22Rv1 (cell line): ENCODE measurements around the gene MSANTD1.

Experiments used
- CTCF ChIP-seq: fragments of 450-650 bp; IDR thresholded peaks from 2 replicates; pipeline ENCODE4 v1.5.1; 2017; ENCODE audit warnings: mild to moderate bottlenecking
- ZFX ChIP-seq: fragments of 450-650 bp; IDR thresholded peaks from 2 replicates; pipeline ENCODE4 v1.6.1; 2017; ENCODE audit warnings: antibody characterized with exemption, borderline replicate concordance

- TF ChIP-seq CTCF (no peak), ZFX (no peak)
These were observed 830 bp upstream of the MSANTD1 start for GRCh38 chr4:3248178-3248480.
